ENCODE data around the gene LMO1. TPM values are rescaled to one million over a fixed set of nuclear protein-coding genes. Genes with fewer than 3 reads are reported as not detected.

LMO1 gene
- total and polyA plus RNA-seq, 2 of the 8 experiments (the other 6 are each of a cell fraction or from before 2014, with no cell fraction given): 0.17 TPM; not detected in 1

DNA sequence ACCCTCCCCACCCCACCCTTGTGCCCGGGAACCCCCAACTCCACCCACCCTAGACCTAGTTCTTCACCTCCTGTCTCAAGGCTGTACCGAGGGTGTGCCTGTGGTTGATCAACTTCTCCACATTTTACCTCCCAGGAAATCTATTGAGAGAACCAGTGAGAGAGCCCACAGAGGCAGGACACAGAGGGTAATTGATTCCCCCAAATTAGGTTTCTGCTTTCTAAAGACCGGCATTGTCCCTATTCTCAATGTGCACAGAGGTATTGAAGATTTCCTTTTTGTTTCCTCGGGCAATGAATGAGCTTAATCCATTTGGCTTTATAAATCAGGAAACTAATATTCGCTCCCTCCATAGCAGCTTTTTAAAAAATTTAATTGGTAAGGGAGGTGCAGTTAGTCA lies 6.0 kb upstream of the LMO1 start (continued):
- TF ChIP-seq, protein P1, sequence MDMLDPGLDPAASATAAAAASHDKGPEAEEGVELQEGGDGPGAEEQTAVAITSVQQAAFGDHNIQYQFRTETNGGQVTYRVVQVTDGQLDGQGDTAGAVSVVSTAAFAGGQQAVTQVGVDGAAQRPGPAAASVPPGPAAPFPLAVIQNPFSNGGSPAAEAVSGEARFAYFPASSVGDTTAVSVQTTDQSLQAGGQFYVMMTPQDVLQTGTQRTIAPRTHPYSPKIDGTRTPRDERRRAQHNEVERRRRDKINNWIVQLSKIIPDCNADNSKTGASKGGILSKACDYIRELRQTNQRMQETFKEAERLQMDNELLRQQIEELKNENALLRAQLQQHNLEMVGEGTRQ (IDR thresholded peaks at IDR 0.05; ENCODE audit: low read length): no peak
- TF ChIP-seq KDM1A (IDR thresholded peaks at IDR 0.05; ENCODE audit: borderline replicate concordance, low read length) (no peak), TAF7 (optimal IDR thresholded peaks at IDR 0.05; ENCODE audit: borderline replicate concordance, low read depth, low read length) (no peak), NRF1 (IDR thresholded peaks at IDR 0.05; ENCODE audit: low read depth, low read length) (no peak), SIN3A (conservative IDR thresholded peaks at IDR 0.05 in 1 of 2, IDR thresholded peaks at IDR 0.05 in 1 of 2; ENCODE audit: low read depth in 1 of 2, low read length in 2 of 2) (no peak), RXRA (IDR thresholded peaks at IDR 0.05; ENCODE audit: insufficient read depth, low read depth, low read length) (no peak), TBP (IDR thresholded peaks at IDR 0.05; ENCODE audit: low read depth, low read length) (no peak)
